Measurements from ENCODE around the gene SEMA4D. TPM values are rescaled to one million over a fixed set of nuclear protein-coding genes. Genes with fewer than 3 reads are reported as not detected.

Gene SEMA4D
- total RNA-seq, 4 donors from 2014 or later: 13.4 to 27.3 (median 24.8) TPM

DNA sequence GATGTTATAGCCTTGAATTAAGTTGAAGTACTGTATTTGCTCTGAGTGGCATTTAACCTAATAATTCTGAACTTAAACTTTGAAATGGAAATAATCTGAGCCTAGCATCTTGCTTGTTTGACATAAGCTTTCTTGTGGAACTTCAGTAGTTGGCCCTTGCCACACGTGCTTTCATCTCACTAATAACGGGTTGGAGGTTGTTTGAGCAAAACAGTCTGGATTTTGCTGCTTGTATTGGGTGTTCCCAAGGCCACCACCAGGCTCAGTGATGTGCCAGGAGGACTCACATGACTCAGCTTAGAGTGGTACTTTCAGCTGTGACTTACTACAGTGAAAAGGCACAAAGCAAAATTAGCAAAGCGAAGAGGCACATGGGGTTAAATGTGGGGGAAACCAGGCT is 143.9 kb downstream of the SEMA4D start:
- H3K4me3 ChIP-seq: no peak overlapping the region
- TF ChIP-seq EP300 (IDR thresholded peaks at IDR 0.05): no peak
- no peak for TF ChIP-seq POLR2A (IDR thresholded peaks at IDR 0.05)
- TF ChIP-seq, protein P1, sequence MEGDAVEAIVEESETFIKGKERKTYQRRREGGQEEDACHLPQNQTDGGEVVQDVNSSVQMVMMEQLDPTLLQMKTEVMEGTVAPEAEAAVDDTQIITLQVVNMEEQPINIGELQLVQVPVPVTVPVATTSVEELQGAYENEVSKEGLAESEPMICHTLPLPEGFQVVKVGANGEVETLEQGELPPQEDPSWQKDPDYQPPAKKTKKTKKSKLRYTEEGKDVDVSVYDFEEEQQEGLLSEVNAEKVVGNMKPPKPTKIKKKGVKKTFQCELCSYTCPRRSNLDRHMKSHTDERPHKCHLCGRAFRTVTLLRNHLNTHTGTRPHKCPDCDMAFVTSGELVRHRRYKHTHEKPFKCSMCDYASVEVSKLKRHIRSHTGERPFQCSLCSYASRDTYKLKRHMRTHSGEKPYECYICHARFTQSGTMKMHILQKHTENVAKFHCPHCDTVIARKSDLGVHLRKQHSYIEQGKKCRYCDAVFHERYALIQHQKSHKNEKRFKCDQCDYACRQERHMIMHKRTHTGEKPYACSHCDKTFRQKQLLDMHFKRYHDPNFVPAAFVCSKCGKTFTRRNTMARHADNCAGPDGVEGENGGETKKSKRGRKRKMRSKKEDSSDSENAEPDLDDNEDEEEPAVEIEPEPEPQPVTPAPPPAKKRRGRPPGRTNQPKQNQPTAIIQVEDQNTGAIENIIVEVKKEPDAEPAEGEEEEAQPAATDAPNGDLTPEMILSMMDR (IDR thresholded peaks at IDR 0.05): no peak
- no peaks in the 10 kb centered on the region for H3K27me3 ChIP-seq
- peaks cover 4 to 100% (median 29%) of the 10 kb centered on the region in 3 donors for H3K36me3 ChIP-seq
- 78 to 90% methylated on average over 3 of the region's 3 CpGs for WGBS, 2 donors
- H3K27ac ChIP-seq: no peak overlapping the region
- no peak for DNase-seq (ENCODE audit: low spot score in 2 of 2)
- no peaks in the 10 kb centered on the region for H3K4me1 ChIP-seq
- H3K9me3 ChIP-seq: no peaks in the 10 kb centered on the region

DNA sequence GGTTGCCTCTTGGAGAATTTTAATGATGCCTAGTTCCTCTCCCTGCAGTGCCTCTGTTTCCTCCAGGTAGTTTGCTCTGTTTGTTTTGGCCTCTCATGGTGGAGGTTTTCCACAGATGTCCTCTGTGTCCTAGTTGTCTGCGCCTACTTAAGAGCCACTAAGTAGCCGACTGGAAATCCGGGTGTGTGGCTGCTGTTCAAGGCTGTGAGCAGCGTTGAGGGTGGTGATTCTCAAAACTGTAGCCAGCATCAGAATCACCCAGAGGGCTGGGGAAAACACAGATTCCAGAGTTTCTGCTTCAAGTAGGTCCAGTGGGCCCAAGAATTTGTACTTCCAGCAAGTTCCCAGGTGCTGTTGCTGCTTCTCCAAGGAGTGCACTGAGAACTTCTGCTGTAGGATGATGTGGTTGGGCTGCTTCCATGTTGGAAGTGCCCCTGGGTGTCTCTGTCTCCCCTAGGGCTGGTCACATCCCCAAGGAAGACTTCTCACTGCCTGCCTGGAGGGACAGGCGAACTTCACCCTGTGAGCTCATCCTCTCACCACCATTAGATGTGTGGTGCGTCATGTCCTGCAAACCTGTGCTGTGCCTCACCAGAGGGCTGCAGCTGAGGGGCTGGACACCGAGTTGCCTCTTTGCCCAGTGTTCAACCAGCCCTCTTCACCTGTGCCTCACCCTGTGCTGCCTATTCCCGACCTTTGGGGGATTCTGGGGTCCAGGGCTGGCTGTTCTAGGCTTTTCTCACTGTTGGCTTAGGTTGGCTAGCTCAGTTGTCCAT is 144.9 kb downstream of the SEMA4D start:
- Histone ChIP-seq H3K27ac (no peak overlapping the region), H3K9me3 (no peaks in the 10 kb centered on the region), H3K4me1 (no peaks in the 10 kb centered on the region), H3K36me3 (peaks cover 7 to 100% (median 36%) of the 10 kb centered on the region in 3 donors), H3K4me3 (no peak overlapping the region), H3K27me3 (no peaks in the 10 kb centered on the region)
- no peak for DNase-seq (ENCODE audit: low spot score in 2 of 2)
- WGBS, 2 donors: 88 to 89% methylated on average over 8 of the region's 8 CpGs
- TF ChIP-seq, protein P1 (IDR thresholded peaks at IDR 0.05): no peak
- no peak for TF ChIP-seq EP300 (IDR thresholded peaks at IDR 0.05)
- no peak for TF ChIP-seq POLR2A (IDR thresholded peaks at IDR 0.05)

DNA sequence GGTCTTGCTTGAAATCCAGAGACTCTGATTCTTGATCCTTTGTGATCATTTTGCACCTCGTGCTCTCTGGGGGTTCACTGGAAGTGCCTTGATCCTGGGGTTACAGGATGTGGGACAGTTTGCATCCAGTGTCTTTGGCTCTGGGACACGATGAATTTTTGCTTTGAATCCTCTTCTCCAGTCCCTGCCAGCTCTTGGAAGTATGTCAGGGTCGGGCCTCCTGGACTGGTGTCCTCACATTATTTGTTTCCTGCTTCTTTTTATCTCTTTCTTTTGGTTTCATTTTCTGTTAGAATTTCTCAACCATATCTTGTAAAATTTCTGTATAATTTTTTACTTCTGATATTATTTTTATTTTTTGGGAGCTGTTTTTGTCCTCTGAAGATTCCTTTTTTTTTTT is 145.5 kb downstream of the SEMA4D start:
- H3K9me3 ChIP-seq: no peaks in the 10 kb centered on the region
- H3K27ac ChIP-seq: no peak overlapping the region
- H3K4me1 ChIP-seq: no peaks in the 10 kb centered on the region
- TF ChIP-seq POLR2A (IDR thresholded peaks at IDR 0.05) (no peak), EP300 (IDR thresholded peaks at IDR 0.05) (no peak)
- TF ChIP-seq, protein P1 (IDR thresholded peaks at IDR 0.05): no peak
- DNase-seq (ENCODE audit: low spot score in 2 of 2): no peak
- peaks cover 7 to 100% (median 33%) of the 10 kb centered on the region in 3 donors for H3K36me3 ChIP-seq
- H3K4me3 ChIP-seq: no peak overlapping the region
- WGBS, 2 donors: 61 to 74% methylated on average over 3 of the region's 3 CpGs
- no peaks in the 10 kb centered on the region for H3K27me3 ChIP-seq

DNA sequence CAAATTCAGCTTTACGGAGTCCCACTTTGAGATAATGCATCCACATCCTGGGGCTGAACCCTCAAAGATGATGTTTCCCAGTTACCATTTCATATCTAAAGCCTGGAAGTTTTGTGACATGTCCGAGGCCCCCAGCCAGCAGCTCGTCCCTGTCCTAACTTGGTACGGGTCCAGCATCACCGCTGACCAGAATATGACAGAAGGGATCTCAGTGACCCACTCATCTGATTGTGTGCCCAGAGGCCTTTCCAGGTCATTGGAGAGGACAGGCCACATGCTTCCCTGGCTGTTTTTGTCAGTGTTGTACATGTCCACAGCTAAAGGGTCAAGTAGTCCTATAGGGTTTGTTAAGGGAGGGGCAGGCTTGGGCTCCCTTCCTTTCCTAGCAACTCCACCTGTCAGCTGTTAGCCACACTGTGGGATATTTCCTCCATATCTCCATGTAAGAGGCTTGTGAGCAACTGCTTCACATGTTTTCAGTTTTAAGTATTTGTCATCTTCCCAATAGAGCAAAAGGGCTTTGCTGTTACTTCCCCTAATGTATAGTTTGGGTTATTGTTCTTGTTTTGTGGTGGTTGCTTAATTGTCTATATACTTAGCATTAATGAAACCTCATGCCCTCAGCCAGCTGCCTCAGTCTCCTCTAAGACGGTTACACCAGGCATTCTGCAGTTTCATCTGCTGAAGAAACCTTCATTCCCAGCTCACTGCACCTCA is 146.2 kb downstream of the SEMA4D start:
- Histone ChIP-seq H3K4me1 (no peaks in the 10 kb centered on the region), H3K9me3 (no peaks in the 10 kb centered on the region), H3K27me3 (no peaks in the 10 kb centered on the region), H3K36me3 (peaks cover 7 to 100% (median 33%) of the 10 kb centered on the region in 3 donors), H3K27ac (no peak overlapping the region), H3K4me3 (no peak overlapping the region)
- DNase-seq (ENCODE audit: low spot score in 2 of 2): no peak
- 95 to 97% methylated on average over 6 of the region's 6 CpGs for WGBS, 2 donors
- TF ChIP-seq EP300 (IDR thresholded peaks at IDR 0.05) (no peak), POLR2A (IDR thresholded peaks at IDR 0.05) (no peak)
- TF ChIP-seq, protein P1 (IDR thresholded peaks at IDR 0.05): no peak

DNA sequence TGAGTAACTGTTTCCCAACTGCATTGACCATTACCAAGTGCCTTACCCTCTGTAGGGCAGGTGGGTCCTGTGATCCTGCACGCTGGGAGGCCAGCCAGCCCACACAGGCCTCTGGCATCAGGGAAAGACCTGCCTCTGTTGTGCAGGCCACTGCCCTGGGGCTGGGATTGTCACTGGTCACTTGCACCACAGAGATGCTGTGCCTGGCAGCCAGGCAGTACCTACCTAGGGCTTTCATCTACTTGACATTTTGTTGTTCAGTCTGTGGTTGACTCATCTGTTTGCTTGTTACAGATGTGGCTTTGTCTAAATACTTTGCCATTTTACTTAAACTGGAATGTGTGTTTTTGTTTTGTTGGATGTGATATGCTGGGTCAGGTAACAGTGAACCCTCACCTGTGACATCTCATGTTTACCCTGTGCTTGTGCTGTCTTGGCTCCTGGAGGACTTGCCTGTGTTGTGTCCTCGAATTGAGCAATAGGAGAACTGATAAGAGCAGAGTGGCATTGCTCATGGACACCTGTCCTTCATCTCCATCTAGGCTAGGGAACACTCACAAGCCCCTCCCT is 146.8 kb downstream of the SEMA4D start:
- Histone ChIP-seq H3K9me3 (no peaks in the 10 kb centered on the region), H3K36me3 (peaks cover 7 to 100% (median 33%) of the 10 kb centered on the region in 3 donors), H3K4me1 (no peaks in the 10 kb centered on the region), H3K27me3 (no peaks in the 10 kb centered on the region), H3K4me3 (no peak overlapping the region), H3K27ac (no peak overlapping the region)
- 96 to 100% methylated on average over 2 of the region's 2 CpGs for WGBS, 2 donors
- TF ChIP-seq, protein P1 (IDR thresholded peaks at IDR 0.05): no peak
- no peak for TF ChIP-seq EP300 (IDR thresholded peaks at IDR 0.05)
- TF ChIP-seq POLR2A (IDR thresholded peaks at IDR 0.05): no peak
- DNase-seq (ENCODE audit: low spot score in 2 of 2): no peak
